Nephron (organoid): Measurements from ENCODE around the gene JARID2.

Experiments
- H3K27ac Mint-ChIP-seq, 3 experiments: 2 replicates each; pipeline ENCODE4 v1.8.0; 2020; ENCODE audit warnings: mixed read lengths in 3 of 3, mild to moderate bottlenecking in 2 of 3, moderate library complexity in 1 of 3
- H3K27me3 Mint-ChIP-seq: 2 replicates; pipeline ENCODE4 v1.8.0; 2021; ENCODE audit warnings: low read depth, mild to moderate bottlenecking, moderate library complexity, mixed read lengths
- H3K36me3 Mint-ChIP-seq: 2 replicates; pipeline ENCODE4 v1.8.0; 2020; ENCODE audit warnings: low read depth, mixed read lengths
- H3K4me1 Mint-ChIP-seq: 2 replicates; pipeline ENCODE4 v1.8.0; 2020; ENCODE audit warnings: mixed read lengths
- H3K4me3 Mint-ChIP-seq, 3 experiments: 2 replicates each; pipeline ENCODE4 v1.8.0; 2020; ENCODE audit warnings: mild to moderate bottlenecking in 3 of 3, mixed read lengths in 3 of 3, moderate library complexity in 2 of 3
- H3K9me3 Mint-ChIP-seq: 2 replicates; pipeline ENCODE4 v1.8.0; 2020; ENCODE audit warnings: mixed read lengths
- CTCF ChIP-seq, 3 experiments: fragments of 200-600 bp; sonication (generic); IDR thresholded peaks; one replicate each; pipeline ENCODE4 v1.5.0; 2021; ENCODE audit warnings: antibody characterized with exemption in 3 of 3; ENCODE audit not compliant: unreplicated experiment in 3 of 3

Gene JARID2

GRCh38 chr6:15505463-15505918 is 259.6 kb downstream of the JARID2 start:
- TF ChIP-seq CTCF (IDR thresholded peaks at IDR 0.05; ENCODE audit: unreplicated experiment in 3 of 3), result no peak
- H3K36me3 Mint-ChIP-seq, result peaks cover 75% of the 10 kb centered on the region
- H3K27me3 Mint-ChIP-seq, result no peaks in the 10 kb centered on the region
- no peaks in the 10 kb centered on the region for H3K9me3 Mint-ChIP-seq
- H3K4me3 Mint-ChIP-seq, result peak overlapping the region in 1 of 3 experiments; percentile 36
- H3K27ac Mint-ChIP-seq, result peak overlapping the region; percentile 72 to 95 (median 87)
- H3K4me1 Mint-ChIP-seq, result peaks cover 81% of the 10 kb centered on the region

GRCh38 chr6:15506066-15506465 is 260.2 kb downstream of the JARID2 start:
- no peak for TF ChIP-seq CTCF (IDR thresholded peaks at IDR 0.05; ENCODE audit: unreplicated experiment in 3 of 3)
- Mint-ChIP-seq H3K27ac (peak overlapping the region; percentile 72 to 95 (median 87)), H3K27me3 (no peaks in the 10 kb centered on the region), H3K4me3 (peak overlapping the region in 1 of 3 experiments; percentile 36), H3K36me3 (peaks cover 75% of the 10 kb centered on the region), H3K4me1 (peaks cover 75% of the 10 kb centered on the region), H3K9me3 (no peaks in the 10 kb centered on the region)

GRCh38 chr6:15507221-15507620 is 261.4 kb downstream of the JARID2 start:
- Mint-ChIP-seq H3K4me1 (peaks cover 67% of the 10 kb centered on the region), H3K27ac (no peak overlapping the region), H3K4me3 (no peak overlapping the region), H3K27me3 (no peaks in the 10 kb centered on the region), H3K9me3 (no peaks in the 10 kb centered on the region), H3K36me3 (peaks cover 75% of the 10 kb centered on the region)
- TF ChIP-seq CTCF (IDR thresholded peaks at IDR 0.05; ENCODE audit: unreplicated experiment in 3 of 3), result no peak

GRCh38 chr6:15507746-15508145 is 261.9 kb downstream of the JARID2 start:
- peaks cover 62% of the 10 kb centered on the region for H3K4me1 Mint-ChIP-seq

GRCh38 chr6:15508441-15508871 is 262.6 kb downstream of the JARID2 start:
- Mint-ChIP-seq H3K36me3 (peaks cover 74% of the 10 kb centered on the region), H3K4me3 (no peak overlapping the region), H3K27me3 (no peaks in the 10 kb centered on the region), H3K27ac (peak overlapping the region in 2 of 3 experiments; percentile 41 to 52), H3K9me3 (no peaks in the 10 kb centered on the region), H3K4me1 (peaks cover 55% of the 10 kb centered on the region)
- no peak for TF ChIP-seq CTCF (IDR thresholded peaks at IDR 0.05; ENCODE audit: unreplicated experiment in 3 of 3)

More at GRCh38 chr6:15507746-15508145, 261.9 kb downstream of the JARID2 start:
- no peak for TF ChIP-seq CTCF (IDR thresholded peaks at IDR 0.05; ENCODE audit: unreplicated experiment in 3 of 3)
- H3K9me3 Mint-ChIP-seq, result no peaks in the 10 kb centered on the region
- H3K27ac Mint-ChIP-seq, result no peak overlapping the region
- H3K36me3 Mint-ChIP-seq, result peaks cover 76% of the 10 kb centered on the region
- H3K27me3 Mint-ChIP-seq, result no peaks in the 10 kb centered on the region
- no peak overlapping the region for H3K4me3 Mint-ChIP-seq

GRCh38 chr6:15508931-15509330 is 263.1 kb downstream of the JARID2 start:
- H3K4me1 Mint-ChIP-seq, result peaks cover 55% of the 10 kb centered on the region
- H3K36me3 Mint-ChIP-seq, result peaks cover 77% of the 10 kb centered on the region
- no peak for TF ChIP-seq CTCF (IDR thresholded peaks at IDR 0.05; ENCODE audit: unreplicated experiment in 3 of 3)
- peak overlapping the region in 1 of 3 experiments; percentile 41 for H3K27ac Mint-ChIP-seq
- no peak overlapping the region for H3K4me3 Mint-ChIP-seq
- H3K9me3 Mint-ChIP-seq, result no peaks in the 10 kb centered on the region
- H3K27me3 Mint-ChIP-seq, result no peaks in the 10 kb centered on the region
